ENCODE data around the gene RETREG1.
"Not testable (repeated sequence)": the region's sequence is repeated elsewhere in the genome, so short reads cannot be mapped to it uniquely, and the experiment has no call there.

The RETREG1 gene, protein sequence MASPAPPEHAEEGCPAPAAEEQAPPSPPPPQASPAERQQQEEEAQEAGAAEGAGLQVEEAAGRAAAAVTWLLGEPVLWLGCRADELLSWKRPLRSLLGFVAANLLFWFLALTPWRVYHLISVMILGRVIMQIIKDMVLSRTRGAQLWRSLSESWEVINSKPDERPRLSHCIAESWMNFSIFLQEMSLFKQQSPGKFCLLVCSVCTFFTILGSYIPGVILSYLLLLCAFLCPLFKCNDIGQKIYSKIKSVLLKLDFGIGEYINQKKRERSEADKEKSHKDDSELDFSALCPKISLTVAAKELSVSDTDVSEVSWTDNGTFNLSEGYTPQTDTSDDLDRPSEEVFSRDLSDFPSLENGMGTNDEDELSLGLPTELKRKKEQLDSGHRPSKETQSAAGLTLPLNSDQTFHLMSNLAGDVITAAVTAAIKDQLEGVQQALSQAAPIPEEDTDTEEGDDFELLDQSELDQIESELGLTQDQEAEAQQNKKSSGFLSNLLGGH

DNA sequence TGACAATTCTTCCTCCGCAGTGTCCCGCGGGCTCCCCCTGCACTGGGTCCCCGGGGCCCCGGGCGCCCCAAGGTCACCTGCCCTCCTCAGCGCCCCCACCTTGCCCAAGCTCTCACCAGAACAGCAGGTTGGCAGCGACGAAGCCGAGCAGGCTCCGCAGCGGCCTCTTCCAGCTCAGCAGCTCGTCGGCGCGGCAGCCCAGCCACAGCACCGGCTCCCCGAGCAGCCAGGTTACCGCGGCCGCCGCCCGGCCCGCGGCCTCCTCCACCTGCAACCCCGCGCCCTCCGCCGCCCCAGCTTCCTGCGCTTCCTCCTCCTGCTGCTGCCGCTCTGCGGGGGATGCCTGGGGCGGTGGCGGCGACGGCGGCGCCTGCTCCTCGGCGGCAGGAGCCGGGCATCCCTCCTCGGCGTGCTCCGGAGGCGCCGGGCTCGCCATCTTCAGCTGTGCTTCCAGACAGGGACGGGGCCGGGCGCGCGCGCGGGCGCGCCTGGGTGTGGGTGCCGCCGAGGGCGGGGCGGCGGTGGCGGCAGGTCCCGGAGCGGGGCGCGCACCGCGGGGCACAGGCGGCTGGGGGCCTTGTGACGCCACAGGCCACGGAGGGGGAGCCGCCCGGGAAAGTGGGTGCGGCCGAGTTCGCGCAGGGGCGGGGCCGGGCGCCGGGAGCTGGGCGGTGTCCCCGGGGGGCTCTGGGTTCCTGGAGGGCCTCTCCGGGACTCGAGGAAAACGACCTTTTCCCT, at the start of gene RETREG1:
Gene RETREG1, minus strand, starts transcription at position 462 of the 738 bp plus-strand sequence. Its CDS starts 26 bp downstream, at position 436.
- peak; percentile 52 to 83 for DNase-seq (ENCODE audit: low read depth in 2 of 2)

DNA sequence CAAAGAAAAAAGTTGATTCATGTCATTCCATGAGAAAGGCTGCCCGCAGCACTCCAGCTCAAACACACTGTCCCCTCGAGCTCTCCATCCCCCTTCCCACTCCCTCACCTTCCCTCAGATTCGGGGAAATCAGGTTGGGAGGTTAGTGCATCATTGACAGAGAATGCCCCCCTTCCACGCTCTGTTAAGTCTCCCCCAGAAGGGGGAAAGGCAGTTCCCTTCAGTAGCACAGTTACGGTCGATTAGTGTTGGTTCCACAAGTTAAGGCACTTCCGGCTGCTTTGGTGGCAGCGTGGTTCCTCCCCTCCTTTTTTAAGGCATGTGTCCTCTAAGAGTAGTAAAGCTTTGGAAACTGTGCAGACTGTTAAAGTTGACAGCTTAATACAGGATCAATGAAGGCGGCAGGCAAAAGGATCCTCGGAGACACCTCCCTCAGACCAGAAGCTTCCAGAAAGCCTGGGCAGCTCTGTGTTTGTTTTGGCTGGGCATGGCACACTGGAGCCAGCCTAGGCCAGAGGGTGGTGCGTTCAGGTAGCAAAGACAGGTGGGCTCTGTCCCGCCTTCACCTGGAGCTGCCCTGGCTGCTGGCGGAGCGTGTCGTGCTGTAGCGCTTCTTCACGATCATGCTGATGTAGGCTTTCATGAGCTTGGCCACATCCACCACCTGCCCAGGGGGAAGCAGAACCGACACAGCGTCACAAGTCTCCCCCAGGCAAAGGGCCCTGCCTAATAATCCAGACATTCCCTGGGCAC, 49.5 kb upstream of the RETREG1 start:
- DNase-seq (ENCODE audit: low read depth in 2 of 2), result no peak

DNA sequence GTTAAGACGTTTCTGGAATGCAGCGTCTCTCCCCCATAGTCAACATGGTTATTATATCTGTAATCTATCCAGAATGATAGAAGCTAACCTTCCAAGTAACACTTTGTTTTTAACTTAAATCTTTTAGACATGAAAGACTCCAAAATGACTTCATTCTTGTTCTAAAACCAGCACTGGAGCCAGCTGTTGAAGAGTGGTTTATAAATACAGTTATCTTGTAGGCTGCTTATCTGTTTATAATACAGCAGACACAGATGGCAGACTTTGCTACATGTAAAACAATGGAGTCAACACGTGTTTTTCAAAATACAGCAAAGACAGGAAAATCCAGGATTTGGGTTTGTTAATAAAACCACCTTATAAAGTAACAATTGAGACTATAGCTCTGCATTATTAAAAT, 48.8 kb upstream of the RETREG1 start:
- no peak for DNase-seq (ENCODE audit: low read depth in 2 of 2)

DNA sequence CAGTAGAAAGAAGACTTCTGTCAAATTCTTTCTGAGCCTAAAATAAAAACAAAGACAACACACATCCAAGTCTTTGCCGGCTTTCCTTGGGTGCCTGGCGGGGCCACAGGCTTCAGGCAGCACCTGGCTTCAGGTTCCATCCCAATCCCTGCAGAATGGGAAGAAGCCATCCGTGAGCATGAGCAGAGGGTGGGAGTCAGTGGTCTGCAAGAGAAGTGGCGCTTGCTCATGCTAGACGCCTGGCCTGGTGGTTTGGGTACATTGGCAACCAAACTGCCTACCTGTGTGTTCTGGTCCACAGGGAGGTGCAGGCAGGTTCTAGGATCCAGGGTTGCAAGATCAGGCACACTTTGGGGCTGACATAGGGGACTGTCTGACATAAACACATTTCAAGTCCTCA, 47.6 kb upstream of the RETREG1 start:
- no peak for DNase-seq (ENCODE audit: low read depth in 2 of 2)

DNA sequence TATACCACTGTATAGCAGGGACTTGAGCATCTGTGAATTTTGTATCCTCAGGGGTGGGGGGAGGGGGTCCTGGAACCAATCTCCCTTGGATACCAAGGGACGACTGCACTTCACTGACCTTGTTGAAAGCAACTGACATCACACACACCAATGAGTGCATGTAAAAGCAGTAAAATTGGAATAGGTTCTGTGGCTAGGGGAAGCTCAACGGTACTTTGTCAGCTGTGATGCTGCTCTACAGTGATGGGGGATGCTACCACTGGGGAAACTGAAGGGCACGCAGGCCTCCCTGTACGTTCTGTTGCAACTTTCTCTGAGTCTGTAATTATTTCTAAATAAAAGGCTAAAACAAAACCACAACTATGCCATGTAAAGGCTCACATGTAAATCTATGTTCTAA, 47.0 kb upstream of the RETREG1 start:
- DNase-seq (ENCODE audit: low read depth in 2 of 2), result no peak

DNA sequence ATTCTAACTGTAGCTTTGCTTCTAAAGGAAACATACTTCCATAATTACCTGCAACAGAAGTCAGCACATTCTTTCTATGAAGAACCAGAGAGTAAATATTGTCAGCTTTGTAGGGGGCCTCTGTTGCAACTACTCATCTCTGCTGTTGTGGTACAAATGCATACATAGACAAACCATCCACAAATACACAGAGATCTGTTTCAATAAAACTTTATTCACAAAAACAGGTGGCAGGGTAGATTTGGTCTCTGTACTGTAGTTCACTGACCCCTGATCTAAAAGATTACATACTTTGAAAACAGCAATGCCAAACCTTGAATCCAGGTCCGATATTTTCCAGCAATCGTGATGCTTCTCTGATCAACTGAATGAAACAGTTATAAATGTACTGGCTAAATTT, 44.9 kb upstream of the RETREG1 start:
- no peak for DNase-seq (ENCODE audit: low read depth in 2 of 2)

DNA sequence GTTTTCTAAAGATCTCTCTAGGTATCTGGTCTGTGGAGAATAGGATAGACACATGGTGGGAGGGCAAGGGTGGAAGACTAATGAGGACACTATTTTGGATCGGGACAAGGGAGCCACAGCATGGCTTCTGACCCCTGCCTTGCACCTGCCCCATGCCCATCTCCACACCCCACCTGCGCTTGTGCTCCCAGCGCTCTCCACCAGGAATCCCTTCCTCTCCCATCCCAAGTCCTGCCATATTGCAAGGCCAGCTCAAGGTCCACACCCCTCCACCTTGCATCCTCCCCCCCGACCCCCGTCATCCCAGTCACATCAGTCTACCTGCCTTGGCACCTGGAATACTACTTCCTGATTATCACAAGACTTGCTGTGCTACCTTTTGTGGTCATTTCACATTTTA, 44.2 kb upstream of the RETREG1 start:
- no peak for DNase-seq (ENCODE audit: low read depth in 2 of 2)

DNA sequence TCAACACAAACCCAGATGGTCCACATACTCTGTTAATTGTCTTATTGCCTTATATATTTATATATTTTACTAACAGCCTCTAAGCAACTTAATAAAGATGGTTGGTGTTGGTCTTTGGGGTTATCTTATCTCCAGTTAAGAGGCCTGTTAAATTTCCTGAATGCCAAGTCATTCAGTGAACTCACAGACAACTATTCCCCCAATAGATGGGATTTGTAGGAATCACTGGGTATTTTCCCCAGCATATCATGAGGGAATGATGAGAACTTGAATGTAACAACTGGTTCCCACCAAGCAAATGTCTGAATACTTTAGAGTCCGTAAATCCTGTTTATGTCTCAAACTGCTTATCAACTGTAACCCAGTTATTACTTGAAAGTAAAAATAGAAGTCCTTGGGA, 42.7 kb upstream of the RETREG1 start:
- no peak for DNase-seq (ENCODE audit: low read depth in 2 of 2)

DNA sequence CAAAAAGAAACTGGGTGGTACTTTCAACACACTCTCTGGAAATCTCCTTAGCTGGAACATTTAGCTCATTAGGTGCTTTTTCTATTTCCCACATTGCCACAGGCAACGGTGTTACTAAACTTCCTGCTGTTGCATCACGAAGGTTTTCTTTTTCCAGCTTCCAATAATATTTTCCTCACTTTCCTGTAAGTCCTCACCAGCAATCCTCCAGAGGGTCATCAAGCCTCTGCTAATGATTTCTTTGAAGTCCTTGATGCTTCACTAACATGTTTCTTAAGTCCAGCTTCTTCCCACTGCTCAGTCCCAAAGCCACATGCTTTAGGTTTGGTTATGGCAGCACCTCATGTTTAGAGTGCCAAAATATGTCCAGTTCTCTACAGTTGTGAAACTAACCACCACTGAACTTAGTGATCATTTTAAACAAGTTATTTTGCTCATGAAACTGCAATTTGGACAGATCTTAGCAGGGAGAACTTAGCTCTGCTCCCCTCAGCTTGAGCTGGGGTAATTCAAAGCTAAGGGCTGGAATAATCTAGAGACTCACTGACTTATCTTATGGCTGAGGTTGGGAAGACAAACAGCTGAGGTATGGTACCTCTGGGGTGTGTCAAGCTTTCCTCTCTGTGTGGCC, 39.9 kb upstream of the RETREG1 start:
- no peak for DNase-seq (ENCODE audit: low read depth in 2 of 2)

DNA sequence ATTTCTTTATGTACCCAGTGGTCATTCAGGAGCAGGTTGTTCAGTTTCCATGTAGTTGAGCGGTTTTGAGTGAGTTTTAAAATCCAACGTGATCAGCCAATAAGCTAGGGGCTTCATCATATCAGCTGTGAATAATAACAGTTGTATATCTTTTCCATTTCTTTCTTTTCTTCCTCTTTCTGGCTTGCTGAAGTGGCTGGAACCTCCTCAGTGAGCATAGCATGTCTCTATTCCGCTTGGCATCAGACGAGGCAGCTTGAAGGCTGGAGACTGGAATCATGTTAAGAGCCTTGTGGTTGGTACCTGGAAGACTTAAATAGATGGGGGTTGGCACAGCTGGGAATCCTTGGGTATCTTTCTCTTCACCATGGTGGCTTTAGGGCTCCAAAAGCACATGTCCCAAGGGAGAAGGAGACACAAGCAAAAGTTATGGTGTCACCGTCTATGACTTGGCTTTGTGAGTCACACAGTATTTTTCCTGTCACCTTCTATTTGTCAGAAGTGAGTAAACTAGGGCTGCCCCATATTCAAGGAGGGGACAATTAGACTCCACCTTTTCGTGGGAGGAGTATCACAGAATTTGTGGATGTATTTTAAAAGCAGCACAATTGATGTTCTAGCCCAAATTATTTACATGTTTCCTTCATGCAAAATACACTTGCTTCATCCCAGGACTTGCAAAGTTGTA, 38.0 kb upstream of the RETREG1 start:
- no peak for DNase-seq (ENCODE audit: low read depth in 2 of 2)

DNA sequence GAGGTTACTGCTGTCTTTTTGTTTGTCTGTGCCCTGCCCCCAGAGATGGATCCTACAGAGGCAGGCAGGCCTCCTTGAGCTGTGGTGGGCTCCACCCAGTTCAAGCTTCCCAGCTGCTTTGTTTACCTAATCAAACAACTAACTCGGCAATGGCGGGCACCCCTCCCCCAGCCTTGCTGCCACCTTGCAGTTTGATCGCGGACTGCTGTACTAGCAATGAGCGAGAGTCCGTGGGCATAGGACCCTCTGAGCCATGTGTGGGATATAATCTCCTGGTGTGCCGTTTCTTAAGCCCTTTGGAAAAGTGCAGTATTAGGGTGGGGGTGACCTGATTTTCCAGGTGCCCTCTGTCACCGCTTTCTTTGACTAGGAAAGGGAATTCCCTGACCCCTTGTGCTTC, 31.9 kb upstream of the RETREG1 start:
- DNase-seq (ENCODE audit: low read depth in 2 of 2), result not testable (repeated sequence)

DNA sequence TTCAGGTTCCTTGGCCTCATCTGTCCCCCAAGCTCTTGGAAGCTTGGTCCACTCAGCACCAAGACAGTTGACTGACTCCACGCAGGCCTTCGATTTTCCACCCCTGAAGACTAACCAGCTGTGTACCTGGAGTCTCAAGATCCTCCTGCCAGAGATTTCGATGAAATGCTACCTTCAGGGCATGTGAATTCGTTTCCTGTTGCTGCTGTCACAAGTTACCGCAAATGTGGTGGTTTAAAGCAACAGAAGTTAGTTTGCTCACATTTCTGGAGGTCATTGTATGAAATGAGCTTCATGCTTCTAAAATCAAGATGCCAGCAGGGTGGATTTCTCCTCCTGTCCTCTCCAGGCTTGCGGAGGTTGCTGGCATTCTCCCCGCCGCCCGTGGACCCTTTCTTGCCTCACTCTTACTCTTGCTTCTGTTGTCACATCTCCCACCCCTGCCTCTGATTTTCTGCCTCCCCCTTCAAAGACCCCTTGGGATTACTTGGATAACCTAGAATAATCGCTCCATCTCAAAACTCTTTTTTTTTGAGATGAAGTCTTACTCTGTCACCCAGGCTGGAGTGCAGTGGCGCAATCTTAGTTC, 27.6 kb upstream of the RETREG1 start:
- DNase-seq (ENCODE audit: low read depth in 2 of 2), result no peak

DNA sequence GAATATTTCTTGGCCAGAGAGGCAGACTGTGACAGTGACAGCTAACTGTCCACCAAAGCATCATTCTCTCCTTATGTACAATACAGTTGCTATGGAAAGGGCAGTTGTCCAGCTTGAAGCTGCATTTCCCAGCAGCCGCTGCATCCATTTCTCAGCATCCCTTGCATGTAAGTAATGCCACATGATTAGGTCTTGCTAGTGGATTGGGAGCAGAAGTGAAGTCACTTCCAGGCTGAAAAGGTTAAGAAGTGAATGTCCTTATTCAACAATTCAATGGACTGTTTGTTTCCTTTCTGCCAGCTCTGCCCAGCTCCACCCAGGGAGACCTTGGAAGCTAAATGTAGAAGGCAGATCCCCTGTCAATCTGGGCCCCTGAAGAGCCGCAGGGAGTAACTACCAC, 26.1 kb upstream of the RETREG1 start:
- DNase-seq (ENCODE audit: low read depth in 2 of 2), result no peak

DNA sequence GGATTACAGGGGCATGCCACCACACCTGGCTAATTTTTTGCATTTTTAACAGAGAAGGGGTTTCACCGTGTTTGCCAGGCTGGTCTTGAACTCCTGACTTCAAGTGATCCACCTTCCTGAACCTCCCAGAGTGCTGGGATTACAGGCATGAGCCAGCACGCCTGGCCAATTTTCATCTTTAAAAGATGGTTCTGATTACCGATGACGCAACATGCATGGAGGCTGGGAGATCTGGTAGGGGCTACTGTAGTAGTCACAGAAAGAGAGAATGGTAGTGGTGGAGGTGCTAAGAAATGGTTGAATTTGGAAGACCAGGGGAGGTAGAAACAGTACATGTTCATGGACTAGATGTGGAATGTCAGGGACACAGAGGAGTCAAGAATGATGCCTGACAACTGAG, 22.4 kb upstream of the RETREG1 start:
- DNase-seq (ENCODE audit: low read depth in 2 of 2), result no peak

DNA sequence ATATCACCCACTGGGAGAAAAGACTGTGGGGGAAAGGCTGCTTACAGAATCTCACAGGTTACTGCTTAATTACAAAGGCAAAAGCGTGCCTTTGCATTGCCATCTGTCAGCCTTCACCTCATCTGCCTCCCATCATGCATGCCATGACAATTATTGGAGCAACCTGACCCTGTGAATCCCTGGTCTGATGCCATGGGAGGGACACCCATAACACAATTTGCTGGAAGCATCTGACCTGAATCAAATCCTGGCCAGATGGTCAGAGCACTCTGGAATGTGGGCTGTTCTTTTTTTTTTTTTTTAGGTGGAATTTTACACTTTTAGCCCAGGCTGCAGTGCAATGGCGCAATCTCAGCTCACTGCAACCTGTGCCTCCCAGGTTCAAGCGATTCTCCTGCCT, 11.6 kb upstream of the RETREG1 start:
- DNase-seq (ENCODE audit: low read depth in 2 of 2), result no peak

DNA sequence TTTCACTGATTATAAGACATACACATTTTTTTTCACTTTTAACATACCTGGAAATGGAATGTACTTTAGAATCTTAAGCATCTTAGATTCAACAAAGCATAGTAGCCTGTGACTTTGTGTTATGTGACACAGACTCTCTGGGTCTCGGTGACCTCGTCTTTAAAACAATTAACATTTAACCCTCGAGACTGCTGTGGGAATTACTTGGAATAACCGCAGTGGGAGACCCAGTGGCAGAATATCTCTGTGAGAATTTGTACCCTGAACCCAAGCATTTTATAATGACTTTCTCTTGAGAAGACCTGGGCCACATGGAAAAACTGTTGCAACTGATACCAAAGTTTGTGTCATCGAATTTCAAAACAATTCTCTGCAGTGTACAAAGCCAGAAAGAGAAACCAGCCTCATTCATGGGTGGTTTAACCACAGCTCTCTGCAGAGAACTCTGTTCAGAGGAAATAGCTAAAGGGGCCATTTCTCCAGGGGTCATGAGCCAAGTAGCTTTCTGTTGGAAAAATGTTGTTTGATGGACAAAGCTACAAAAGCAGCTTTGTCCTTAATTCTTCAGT, 10.0 kb upstream of the RETREG1 start:
- no peak for DNase-seq (ENCODE audit: low read depth in 2 of 2)

DNA sequence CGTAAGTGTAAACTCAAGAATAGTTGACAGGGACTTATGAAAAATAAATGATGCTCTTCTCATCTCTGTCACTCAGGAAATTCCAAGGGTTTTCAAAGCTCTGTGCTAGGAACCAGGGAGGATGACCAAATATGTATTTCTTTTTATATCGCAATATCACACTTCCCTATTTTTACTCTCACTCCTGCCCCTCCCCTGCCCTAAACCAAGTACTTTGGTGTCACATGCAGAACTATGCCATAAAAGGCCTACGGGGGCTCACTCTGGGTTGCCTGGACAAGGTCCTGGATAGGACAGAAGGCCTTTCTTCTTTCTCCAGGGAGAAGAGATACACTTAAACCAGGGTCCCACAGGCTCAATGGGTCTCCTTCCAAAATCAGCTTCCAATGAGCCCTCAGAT, 8.3 kb upstream of the RETREG1 start:
- DNase-seq (ENCODE audit: low read depth in 2 of 2), result no peak

DNA sequence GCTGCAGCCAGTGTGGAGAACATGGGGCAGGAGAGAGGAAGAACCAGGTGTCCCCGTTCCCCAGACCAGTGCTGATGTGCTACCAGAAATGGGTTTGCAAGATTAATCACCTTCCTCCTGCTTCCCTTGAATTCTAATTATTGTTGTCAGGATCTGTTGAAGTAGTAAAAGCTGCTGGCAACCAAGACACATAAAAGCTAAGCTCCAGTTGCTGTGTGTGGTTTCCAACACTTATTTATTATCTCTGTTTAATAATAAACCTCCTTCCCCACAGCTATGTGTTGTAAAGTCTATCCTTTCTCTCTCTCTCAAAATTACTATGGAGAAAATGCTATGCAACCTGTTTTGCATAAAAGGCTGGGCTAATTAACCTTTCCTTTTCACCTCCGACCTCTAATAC, 2.3 kb upstream of the RETREG1 start:
- DNase-seq (ENCODE audit: low read depth in 2 of 2), result no peak

DNA sequence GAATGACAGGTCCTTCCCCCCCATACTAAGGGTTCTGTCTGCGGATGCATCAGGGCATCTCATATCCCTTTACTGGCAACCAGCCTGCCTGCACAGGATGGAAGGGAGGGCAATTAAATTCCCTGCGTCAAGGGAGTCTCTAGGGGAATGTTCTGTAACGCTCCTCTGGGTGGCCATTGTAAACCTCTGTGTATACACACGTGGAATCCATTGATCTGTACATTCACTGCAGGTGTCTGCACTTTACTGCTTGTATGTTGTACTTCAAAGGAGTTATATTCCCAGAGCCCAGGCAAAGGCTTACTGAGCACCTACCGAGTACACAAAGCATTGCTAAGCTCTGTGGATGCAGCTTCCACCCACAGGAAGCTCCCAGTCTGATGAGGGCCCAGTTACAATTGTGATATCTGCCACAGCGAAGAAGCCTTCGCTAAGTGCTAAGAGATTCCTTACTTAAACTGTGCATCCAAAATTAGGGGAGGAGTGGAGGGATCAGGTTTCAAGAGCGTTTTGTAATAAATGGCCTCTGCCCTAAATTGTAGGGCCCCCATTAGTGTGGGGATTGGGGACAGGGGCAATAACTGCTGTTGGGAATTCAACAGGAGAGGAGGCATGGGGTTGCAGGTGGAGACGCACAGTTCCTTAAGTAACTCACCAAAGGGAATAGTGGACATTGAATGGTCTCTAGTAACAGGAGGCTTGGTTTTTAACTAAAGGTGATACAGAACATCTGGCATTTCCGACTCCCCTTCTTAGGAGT, 1.5 kb upstream of the RETREG1 start:
- no peak for DNase-seq (ENCODE audit: low read depth in 2 of 2)
